Testis (tissue), 2 donors: ENCODE measurements around the gene LTN1.

ENCODE experiments used
- POLR2A ChIP-seq: fragments of 450-650 bp; IDR thresholded peaks from one replicate; pipeline ENCODE4 v1.6.1; 2017; ENCODE audit warnings: antibody characterized with exemption, mild to moderate bottlenecking, moderate library complexity
- TF ChIP-seq, protein P1 (sequence below), 3 experiments: fragments of 450-650 bp in 2 of 3; fragments of 200-600 bp in 1 of 3; sonication (generic) in 1 of 3; IDR thresholded peaks; one replicate each; pipeline ENCODE4 v1.5.1; 2016 to 2019; ENCODE audit warnings: antibody characterized with exemption in 3 of 3, mild to moderate bottlenecking in 2 of 3, moderate library complexity in 1 of 3

DNA sequence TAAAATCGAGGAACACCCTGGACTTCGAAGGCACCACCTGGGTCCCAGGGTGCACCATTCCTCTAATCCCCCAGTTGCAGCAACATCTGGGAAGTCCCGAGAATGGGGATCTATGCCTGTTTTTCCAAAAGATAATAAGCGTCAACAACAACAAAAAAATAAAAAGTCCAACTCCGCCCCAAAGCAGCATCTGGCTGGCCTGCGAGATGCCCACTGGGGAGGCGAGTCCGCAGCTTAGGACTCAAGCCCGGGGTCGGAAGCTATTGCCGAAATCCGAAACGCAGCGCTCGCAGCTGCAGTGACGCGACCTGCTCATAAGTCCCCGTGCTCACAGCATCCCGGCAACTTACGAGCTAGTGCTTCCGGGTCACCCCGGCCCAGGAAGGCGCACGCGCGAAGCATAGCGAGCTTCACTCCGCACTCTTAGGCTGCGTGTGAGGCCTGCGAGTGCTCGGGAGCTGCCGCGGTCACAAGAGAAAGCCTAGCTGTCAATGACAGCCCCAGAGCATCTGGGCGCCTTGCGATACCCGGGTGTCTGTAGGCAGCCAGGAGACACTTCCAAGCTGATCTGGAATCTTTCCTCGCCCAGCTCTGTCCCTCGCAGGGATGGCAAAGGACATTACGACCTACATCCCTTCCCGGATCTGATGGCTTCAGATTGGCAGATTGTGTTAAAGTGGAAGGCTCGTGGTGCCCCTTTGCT, 9.9 kb upstream of the LTN1 start:
- TF ChIP-seq, protein P1, sequence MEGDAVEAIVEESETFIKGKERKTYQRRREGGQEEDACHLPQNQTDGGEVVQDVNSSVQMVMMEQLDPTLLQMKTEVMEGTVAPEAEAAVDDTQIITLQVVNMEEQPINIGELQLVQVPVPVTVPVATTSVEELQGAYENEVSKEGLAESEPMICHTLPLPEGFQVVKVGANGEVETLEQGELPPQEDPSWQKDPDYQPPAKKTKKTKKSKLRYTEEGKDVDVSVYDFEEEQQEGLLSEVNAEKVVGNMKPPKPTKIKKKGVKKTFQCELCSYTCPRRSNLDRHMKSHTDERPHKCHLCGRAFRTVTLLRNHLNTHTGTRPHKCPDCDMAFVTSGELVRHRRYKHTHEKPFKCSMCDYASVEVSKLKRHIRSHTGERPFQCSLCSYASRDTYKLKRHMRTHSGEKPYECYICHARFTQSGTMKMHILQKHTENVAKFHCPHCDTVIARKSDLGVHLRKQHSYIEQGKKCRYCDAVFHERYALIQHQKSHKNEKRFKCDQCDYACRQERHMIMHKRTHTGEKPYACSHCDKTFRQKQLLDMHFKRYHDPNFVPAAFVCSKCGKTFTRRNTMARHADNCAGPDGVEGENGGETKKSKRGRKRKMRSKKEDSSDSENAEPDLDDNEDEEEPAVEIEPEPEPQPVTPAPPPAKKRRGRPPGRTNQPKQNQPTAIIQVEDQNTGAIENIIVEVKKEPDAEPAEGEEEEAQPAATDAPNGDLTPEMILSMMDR (IDR thresholded peaks at IDR 0.05): no peak
- TF ChIP-seq POLR2A: peak; percentile 66
